Measurements from ENCODE around the gene SGO2.
"Not testable (repeated sequence)": the region's sequence is repeated elsewhere in the genome, so short reads cannot be mapped to it uniquely, and the experiment has no call there.

The SGO2 gene

GRCh38 chr2:200618590-200619021 is 92.6 kb downstream of the SGO2 start:
- Histone ChIP-seq H3K27ac (ENCODE audit: low read depth, low read length) (no peak overlapping the region), H3K4me1 (ENCODE audit: control insufficient read depth in 1 of 2, insufficient read depth in 2 of 2, low read length in 2 of 2) (no peaks in the 10 kb centered on the region)

GRCh38 chr2:200619279-200619678 is 93.3 kb downstream of the SGO2 start:
- Histone ChIP-seq H3K4me3 (ENCODE audit: low read depth in 1 of 2, low read length in 2 of 2) (no peak overlapping the region), H3K36me3 (ENCODE audit: control insufficient read depth in 1 of 2, insufficient read depth in 2 of 2, low read length in 2 of 2) (no peaks in the 10 kb centered on the region), H3K9ac (ENCODE audit: low read depth in 1 of 2, low read length in 2 of 2) (no peak overlapping the region), H3K27ac (ENCODE audit: low read depth, low read length) (no peak overlapping the region), H3K9me3 (ENCODE audit: control insufficient read depth in 1 of 2, low read length in 2 of 2) (no peaks in the 10 kb centered on the region), H3K4me1 (ENCODE audit: control insufficient read depth in 1 of 2, insufficient read depth in 2 of 2, low read length in 2 of 2) (no peaks in the 10 kb centered on the region), H3K27me3 (ENCODE audit: control insufficient read depth in 1 of 2, insufficient read depth in 2 of 2, low read length in 2 of 2) (peaks cover 0 to 4% of the 10 kb centered on the region in 2 donors)

More at GRCh38 chr2:200618590-200619021, 92.6 kb downstream of the SGO2 start:
- Histone ChIP-seq H3K9me3 (ENCODE audit: control insufficient read depth in 1 of 2, low read length in 2 of 2) (no peaks in the 10 kb centered on the region), H3K27me3 (ENCODE audit: control insufficient read depth in 1 of 2, insufficient read depth in 2 of 2, low read length in 2 of 2) (peaks cover 0 to 4% of the 10 kb centered on the region in 2 donors), H3K36me3 (ENCODE audit: control insufficient read depth in 1 of 2, insufficient read depth in 2 of 2, low read length in 2 of 2) (no peaks in the 10 kb centered on the region), H3K4me3 (ENCODE audit: low read depth in 1 of 2, low read length in 2 of 2) (no peak overlapping the region), H3K9ac (ENCODE audit: low read depth in 1 of 2, low read length in 2 of 2) (no peak overlapping the region)

DNA sequence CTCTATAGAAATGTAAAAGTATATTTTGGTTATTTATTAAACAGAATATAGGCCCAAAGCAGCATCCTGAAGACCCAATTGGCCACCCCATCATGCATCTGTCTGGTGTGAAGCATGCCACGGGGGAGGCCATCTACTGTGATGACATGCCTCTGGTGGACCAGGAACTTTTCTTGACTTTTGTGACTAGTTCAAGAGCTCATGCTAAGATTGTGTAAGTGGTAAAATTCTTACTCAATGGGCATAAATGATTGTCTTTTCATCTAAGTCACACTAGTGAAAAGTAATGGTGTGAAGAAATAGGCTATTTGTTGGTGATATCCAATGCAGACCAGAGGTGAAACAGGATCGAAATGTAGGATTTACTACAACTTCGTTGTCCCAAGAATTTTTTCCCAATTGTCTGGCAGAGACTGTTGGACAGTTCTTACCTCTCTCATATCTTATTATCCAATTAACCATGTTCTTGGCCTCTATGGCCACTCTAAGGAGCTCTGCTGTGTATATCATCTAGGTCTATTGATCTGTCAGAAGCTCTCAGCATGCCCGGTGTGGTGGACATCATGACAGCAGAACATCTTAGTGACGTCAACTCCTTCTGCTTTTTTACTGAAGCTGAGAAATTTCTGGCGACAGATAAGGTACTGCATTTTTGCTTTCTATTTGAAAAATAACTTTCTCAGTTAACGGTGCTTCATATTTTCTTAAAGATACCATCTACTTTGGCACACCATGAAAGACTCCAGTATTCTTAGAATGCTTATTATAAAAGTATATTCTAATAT is 94.8 kb downstream of the SGO2 start:
- H3K9me3 ChIP-seq (ENCODE audit: control insufficient read depth in 1 of 2, low read length in 2 of 2): no peaks in the 10 kb centered on the region
- no peaks in the 10 kb centered on the region for H3K36me3 ChIP-seq (ENCODE audit: control insufficient read depth in 1 of 2, insufficient read depth in 2 of 2, low read length in 2 of 2)
- no peak overlapping the region for H3K27ac ChIP-seq (ENCODE audit: low read depth, low read length)
- H3K9ac ChIP-seq (ENCODE audit: low read depth in 1 of 2, low read length in 2 of 2): no peak overlapping the region
- no peaks in the 10 kb centered on the region for H3K4me1 ChIP-seq (ENCODE audit: control insufficient read depth in 1 of 2, insufficient read depth in 2 of 2, low read length in 2 of 2)
- H3K27me3 ChIP-seq (ENCODE audit: control insufficient read depth in 1 of 2, insufficient read depth in 2 of 2, low read length in 2 of 2): peaks cover 0 to 4% of the 10 kb centered on the region in 2 donors
- H3K4me3 ChIP-seq (ENCODE audit: low read depth in 1 of 2, low read length in 2 of 2): no peak overlapping the region

DNA sequence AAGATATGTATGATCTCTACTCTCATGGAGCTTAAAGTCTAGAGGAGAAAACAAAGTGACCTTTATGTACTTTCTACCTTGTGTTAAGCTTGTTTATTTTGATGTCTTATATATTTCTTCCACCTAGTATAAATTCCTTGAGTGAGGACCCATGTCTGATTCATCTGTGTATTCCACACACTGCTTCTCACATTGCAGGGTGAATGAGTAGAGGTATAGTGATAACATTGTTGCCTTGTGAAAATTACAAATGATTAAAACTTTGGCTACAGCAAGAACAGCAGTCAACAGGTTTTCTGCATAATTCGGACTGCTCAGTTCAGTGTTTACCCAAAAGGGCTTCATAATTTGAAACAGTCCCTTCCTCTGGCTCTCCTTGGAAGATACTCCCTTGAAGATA is 96.1 kb downstream of the SGO2 start:
- no peak overlapping the region for H3K27ac ChIP-seq (ENCODE audit: low read depth, low read length)

DNA sequence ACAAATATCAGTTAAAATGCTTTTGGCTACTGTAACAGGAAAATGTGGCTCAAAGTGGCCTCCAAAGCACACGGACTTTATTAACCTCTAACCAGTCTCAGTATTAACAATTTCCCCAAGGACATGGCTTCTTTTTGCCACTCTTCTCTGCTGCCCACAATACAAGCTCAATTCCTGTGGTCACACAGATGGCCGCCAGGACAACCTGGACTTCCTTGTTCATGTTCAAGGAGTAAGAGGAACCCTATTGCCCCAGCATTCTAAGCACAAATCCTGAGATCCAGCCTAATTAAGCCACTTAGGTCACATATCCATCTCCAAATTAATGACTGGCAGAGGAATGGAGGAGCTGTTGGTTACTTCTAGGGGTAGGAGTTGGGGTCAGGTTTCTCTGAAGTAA is 98.0 kb downstream of the SGO2 start:
- Histone ChIP-seq H3K27me3 (ENCODE audit: control insufficient read depth in 1 of 2, insufficient read depth in 2 of 2, low read length in 2 of 2) (peaks cover 0 to 4% of the 10 kb centered on the region in 2 donors), H3K27ac (ENCODE audit: low read depth, low read length) (no peak overlapping the region), H3K36me3 (ENCODE audit: control insufficient read depth in 1 of 2, insufficient read depth in 2 of 2, low read length in 2 of 2) (no peaks in the 10 kb centered on the region), H3K9me3 (ENCODE audit: control insufficient read depth in 1 of 2, low read length in 2 of 2) (no peaks in the 10 kb centered on the region), H3K4me3 (ENCODE audit: low read depth in 1 of 2, low read length in 2 of 2) (no peak overlapping the region), H3K9ac (ENCODE audit: low read depth in 1 of 2, low read length in 2 of 2) (no peak overlapping the region), H3K4me1 (ENCODE audit: control insufficient read depth in 1 of 2, insufficient read depth in 2 of 2, low read length in 2 of 2) (no peaks in the 10 kb centered on the region)

More for the DNA sequence above, 96.1 kb downstream of the SGO2 start:
- Histone ChIP-seq H3K4me1 (ENCODE audit: control insufficient read depth in 1 of 2, insufficient read depth in 2 of 2, low read length in 2 of 2) (no peaks in the 10 kb centered on the region), H3K36me3 (ENCODE audit: control insufficient read depth in 1 of 2, insufficient read depth in 2 of 2, low read length in 2 of 2) (no peaks in the 10 kb centered on the region), H3K9me3 (ENCODE audit: control insufficient read depth in 1 of 2, low read length in 2 of 2) (no peaks in the 10 kb centered on the region), H3K27me3 (ENCODE audit: control insufficient read depth in 1 of 2, insufficient read depth in 2 of 2, low read length in 2 of 2) (peaks cover 0 to 4% of the 10 kb centered on the region in 2 donors), H3K9ac (ENCODE audit: low read depth in 1 of 2, low read length in 2 of 2) (no peak overlapping the region), H3K4me3 (ENCODE audit: low read depth in 1 of 2, low read length in 2 of 2) (no peak overlapping the region)

DNA sequence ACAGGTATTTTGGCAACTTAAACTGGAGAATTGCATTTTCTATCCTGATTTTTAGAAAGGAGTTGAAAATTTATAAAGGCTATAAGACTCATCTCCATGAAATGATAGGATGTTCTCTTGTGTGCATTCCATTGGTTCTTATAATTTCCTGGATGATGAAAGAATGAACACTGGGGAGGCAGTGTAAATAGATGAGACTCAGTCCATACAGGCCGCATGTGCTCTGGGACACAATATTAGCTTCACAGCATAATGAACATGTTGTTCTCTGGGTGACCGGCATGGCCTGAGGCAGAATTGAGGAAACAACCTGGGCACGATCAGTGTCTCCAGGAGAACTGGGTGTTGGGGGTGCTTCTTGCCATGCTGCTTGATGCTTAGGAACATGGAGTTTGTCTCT is 98.7 kb downstream of the SGO2 start:
- H3K4me3 ChIP-seq (ENCODE audit: low read depth in 1 of 2, low read length in 2 of 2): no peak overlapping the region
- no peaks in the 10 kb centered on the region for H3K4me1 ChIP-seq (ENCODE audit: control insufficient read depth in 1 of 2, insufficient read depth in 2 of 2, low read length in 2 of 2)
- no peaks in the 10 kb centered on the region for H3K36me3 ChIP-seq (ENCODE audit: control insufficient read depth in 1 of 2, insufficient read depth in 2 of 2, low read length in 2 of 2)
- H3K27me3 ChIP-seq (ENCODE audit: control insufficient read depth in 1 of 2, insufficient read depth in 2 of 2, low read length in 2 of 2): peaks cover 0 to 4% of the 10 kb centered on the region in 2 donors
- H3K27ac ChIP-seq (ENCODE audit: low read depth, low read length): no peak overlapping the region
- no peaks in the 10 kb centered on the region for H3K9me3 ChIP-seq (ENCODE audit: control insufficient read depth in 1 of 2, low read length in 2 of 2)
- H3K9ac ChIP-seq (ENCODE audit: low read depth in 1 of 2, low read length in 2 of 2): no peak overlapping the region

GRCh38 chr2:200625282-200625681 is 99.3 kb downstream of the SGO2 start:
- Histone ChIP-seq H3K4me1 (ENCODE audit: control insufficient read depth in 1 of 2, insufficient read depth in 2 of 2, low read length in 2 of 2) (no peaks in the 10 kb centered on the region), H3K27ac (ENCODE audit: low read depth, low read length) (no peak overlapping the region), H3K4me3 (ENCODE audit: low read depth in 1 of 2, low read length in 2 of 2) (no peak overlapping the region), H3K9me3 (ENCODE audit: control insufficient read depth in 1 of 2, low read length in 2 of 2) (no peaks in the 10 kb centered on the region), H3K9ac (ENCODE audit: low read depth in 1 of 2, low read length in 2 of 2) (no peak overlapping the region), H3K27me3 (ENCODE audit: control insufficient read depth in 1 of 2, insufficient read depth in 2 of 2, low read length in 2 of 2) (peaks cover 0 to 4% of the 10 kb centered on the region in 2 donors), H3K36me3 (ENCODE audit: control insufficient read depth in 1 of 2, insufficient read depth in 2 of 2, low read length in 2 of 2) (no peaks in the 10 kb centered on the region)

DNA sequence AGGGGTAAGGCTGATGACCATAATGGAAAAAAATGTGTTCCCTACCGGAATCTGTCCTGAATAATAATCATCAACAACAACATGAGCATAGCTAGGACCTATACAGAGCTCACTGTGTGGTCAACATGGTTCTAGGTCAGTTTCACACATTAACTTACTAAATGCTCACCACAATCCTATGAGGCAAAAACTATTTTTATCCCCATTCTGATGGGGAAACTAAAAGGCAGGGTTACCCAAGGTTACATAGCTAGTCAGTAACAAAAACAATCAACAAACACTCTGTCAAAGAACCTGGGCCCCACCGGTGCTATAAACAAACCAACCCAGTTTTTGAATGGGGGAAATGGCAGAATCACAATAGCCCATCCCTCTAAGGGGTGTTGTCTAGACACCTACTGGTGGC is 100.0 kb downstream of the SGO2 start:
- no peaks in the 10 kb centered on the region for H3K9me3 ChIP-seq (ENCODE audit: control insufficient read depth in 1 of 2, low read length in 2 of 2)
- no peak overlapping the region for H3K9ac ChIP-seq (ENCODE audit: low read depth in 1 of 2, low read length in 2 of 2)
- no peaks in the 10 kb centered on the region for H3K36me3 ChIP-seq (ENCODE audit: control insufficient read depth in 1 of 2, insufficient read depth in 2 of 2, low read length in 2 of 2)

DNA sequence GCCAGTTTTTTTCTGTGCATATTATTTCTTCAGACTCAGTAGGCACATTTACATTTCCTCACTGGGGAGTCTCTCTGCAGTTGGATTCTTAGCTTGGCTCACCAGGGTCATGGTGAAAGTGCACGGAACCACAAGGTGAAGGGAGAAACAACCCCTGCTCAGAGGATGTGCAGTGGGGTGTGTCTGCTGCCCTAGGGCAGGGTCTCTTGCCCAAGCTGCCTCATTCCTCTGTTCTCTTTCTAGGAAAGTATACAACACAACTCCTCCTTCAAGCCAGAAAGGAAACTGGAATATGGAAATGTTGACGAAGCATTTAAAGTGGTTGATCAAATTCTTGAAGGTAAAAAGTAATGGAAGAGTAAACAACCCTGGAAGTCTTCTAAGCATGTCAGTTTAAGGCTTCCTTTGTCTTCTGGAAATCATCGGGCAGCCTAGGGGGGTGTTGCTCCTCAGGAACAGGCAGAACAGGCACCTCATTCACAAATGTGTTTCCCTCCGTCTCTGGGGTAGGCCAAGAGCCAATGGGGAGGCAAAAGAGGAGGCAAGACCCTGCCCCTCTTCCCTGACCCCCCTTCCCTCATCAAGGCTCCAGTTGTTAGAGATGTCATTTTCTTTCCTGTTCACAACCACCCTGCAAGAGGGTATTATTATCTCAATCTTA is 101.2 kb downstream of the SGO2 start:
- Histone ChIP-seq H3K36me3 (ENCODE audit: control insufficient read depth in 1 of 2, insufficient read depth in 2 of 2, low read length in 2 of 2) (no peaks in the 10 kb centered on the region), H3K27ac (ENCODE audit: low read depth, low read length) (no peak overlapping the region), H3K27me3 (ENCODE audit: control insufficient read depth in 1 of 2, insufficient read depth in 2 of 2, low read length in 2 of 2) (peaks cover 0 to 4% of the 10 kb centered on the region in 2 donors)

More for the DNA sequence above, 100.0 kb downstream of the SGO2 start:
- no peaks in the 10 kb centered on the region for H3K4me1 ChIP-seq (ENCODE audit: control insufficient read depth in 1 of 2, insufficient read depth in 2 of 2, low read length in 2 of 2)
- H3K4me3 ChIP-seq (ENCODE audit: low read depth in 1 of 2, low read length in 2 of 2): no peak overlapping the region
- no peak overlapping the region for H3K27ac ChIP-seq (ENCODE audit: low read depth, low read length)
- H3K27me3 ChIP-seq (ENCODE audit: control insufficient read depth in 1 of 2, insufficient read depth in 2 of 2, low read length in 2 of 2): peaks cover 0 to 4% of the 10 kb centered on the region in 2 donors

GRCh38 chr2:200628461-200628860 is 102.5 kb downstream of the SGO2 start:
- not testable (repeated sequence) for H3K36me3 ChIP-seq (ENCODE audit: control insufficient read depth in 1 of 2, insufficient read depth in 2 of 2, low read length in 2 of 2); H3K9ac ChIP-seq (ENCODE audit: low read depth in 1 of 2, low read length in 2 of 2); H3K27ac ChIP-seq (ENCODE audit: low read depth, low read length); H3K4me1 ChIP-seq (ENCODE audit: control insufficient read depth in 1 of 2, insufficient read depth in 2 of 2, low read length in 2 of 2); H3K4me3 ChIP-seq (ENCODE audit: low read depth in 1 of 2, low read length in 2 of 2); H3K9me3 ChIP-seq (ENCODE audit: control insufficient read depth in 1 of 2, low read length in 2 of 2); H3K27me3 ChIP-seq (ENCODE audit: control insufficient read depth in 1 of 2, insufficient read depth in 2 of 2, low read length in 2 of 2)

More for the DNA sequence above, 101.2 kb downstream of the SGO2 start:
- no peak overlapping the region for H3K9ac ChIP-seq (ENCODE audit: low read depth in 1 of 2, low read length in 2 of 2)
- H3K4me1 ChIP-seq (ENCODE audit: control insufficient read depth in 1 of 2, insufficient read depth in 2 of 2, low read length in 2 of 2): no peaks in the 10 kb centered on the region
- H3K4me3 ChIP-seq (ENCODE audit: low read depth in 1 of 2, low read length in 2 of 2): no peak overlapping the region
- H3K9me3 ChIP-seq (ENCODE audit: control insufficient read depth in 1 of 2, low read length in 2 of 2): no peaks in the 10 kb centered on the region

All from duodenal mucosa (tissue), 2 donors.